Ishikawa (cell line): ENCODE measurements around the gene B4GALNT3.

Source experiments
- CEBPB ChIP-seq: IDR thresholded peaks from 2 replicates; pipeline ENCODE4 v1.6.1; 2012
- CREB1 ChIP-seq: IDR thresholded peaks from 2 replicates; pipeline ENCODE4 v1.6.1; 2012; ENCODE audit warnings: low read depth
- EGR1 ChIP-seq: IDR thresholded peaks from 2 replicates; pipeline ENCODE4 v1.6.1; 2012
- EP300 ChIP-seq: IDR thresholded peaks from 2 replicates; pipeline ENCODE4 v1.6.1; 2012; ENCODE audit warnings: borderline replicate concordance
- FOXM1 ChIP-seq: IDR thresholded peaks from 2 replicates; pipeline ENCODE4 v1.6.1; 2012; ENCODE audit warnings: low read depth, borderline replicate concordance
- MAX ChIP-seq: IDR thresholded peaks from 2 replicates; pipeline ENCODE4 v1.6.1; 2012
- NFIC ChIP-seq: IDR thresholded peaks from 2 replicates; pipeline ENCODE4 v1.6.1; 2012
- RAD21 ChIP-seq: IDR thresholded peaks from 2 replicates; pipeline ENCODE4 v1.6.1; 2012; ENCODE audit warnings: low read depth
- REST ChIP-seq: IDR thresholded peaks from 2 replicates; pipeline ENCODE4 v1.6.1; 2012; ENCODE audit warnings: low read depth, mild to moderate bottlenecking
- TAF1 ChIP-seq: IDR thresholded peaks from 2 replicates; pipeline ENCODE4 v1.6.1; 2012; ENCODE audit warnings: low read depth, mild to moderate bottlenecking
- TCF12 ChIP-seq: IDR thresholded peaks from 2 replicates; pipeline ENCODE4 v1.6.1; 2012; ENCODE audit warnings: low read depth
- TEAD4 ChIP-seq: IDR thresholded peaks from 2 replicates; pipeline ENCODE4 v1.6.1; 2012
- USF1 ChIP-seq: IDR thresholded peaks from 2 replicates; pipeline ENCODE4 v1.6.1; 2012
- YY1 ChIP-seq: IDR thresholded peaks from 2 replicates; pipeline ENCODE4 v1.6.1; 2012; ENCODE audit warnings: low read depth
- ZBTB7A ChIP-seq: IDR thresholded peaks from 2 replicates; pipeline ENCODE4 v1.6.1; 2012; ENCODE audit warnings: low read depth

Gene B4GALNT3

GRCh38 chr12:572532-572899 lies 112.8 kb downstream of the B4GALNT3 start:
- TF ChIP-seq TAF1: no peak
- TF ChIP-seq EGR1: no peak
- TF ChIP-seq EP300: no peak
- TF ChIP-seq CEBPB: no peak
- TF ChIP-seq TEAD4: no peak
- no peak for TF ChIP-seq NFIC
- no peak for TF ChIP-seq CREB1
- no peak for TF ChIP-seq YY1
- no peak for TF ChIP-seq RAD21
- TF ChIP-seq FOXM1: no peak
- no peak for TF ChIP-seq MAX
- TF ChIP-seq USF1: no peak
- TF ChIP-seq TCF12: no peak
- no peak for TF ChIP-seq ZBTB7A

- TF ChIP-seq EP300: no peak
- TF ChIP-seq FOXM1: no peak
- no peak for TF ChIP-seq NFIC
- TF ChIP-seq TAF1: no peak
- TF ChIP-seq RAD21: no peak
- TF ChIP-seq CEBPB: no peak
- TF ChIP-seq YY1: no peak
- no peak for TF ChIP-seq ZBTB7A
Observed at GRCh38 chr12:573232-573631, 113.5 kb downstream of the B4GALNT3 start.

GRCh38 chr12:574475-575128 lies 114.9 kb downstream of the B4GALNT3 start:
- no peak for TF ChIP-seq TAF1
- no peak for TF ChIP-seq TCF12
- TF ChIP-seq TEAD4: no peak
- TF ChIP-seq MAX: no peak

GRCh38 chr12:575129-575502 lies 115.4 kb downstream of the B4GALNT3 start:
- TF ChIP-seq YY1 (no peak), NFIC (no peak)

GRCh38 chr12:575948-576614 lies 116.3 kb downstream of the B4GALNT3 start:
- no peak for TF ChIP-seq REST
- TF ChIP-seq FOXM1: no peak
- no peak for TF ChIP-seq NFIC
- 0 out of 2 replicates have a peak, but pooled peaks have one; percentile 33 for TF ChIP-seq EP300
- peak; percentile 99 for TF ChIP-seq MAX
- TF ChIP-seq CEBPB: no peak
- peak; percentile 88 for TF ChIP-seq RAD21
- TF ChIP-seq TAF1: peak; percentile 55; the same call in 1 of the 2 replicates
- TF ChIP-seq USF1: peak; percentile 95
- TF ChIP-seq CREB1: no peak
- no peak for TF ChIP-seq EGR1
- no peak; the same call in none of the 2 replicates for TF ChIP-seq TCF12
- no peak for TF ChIP-seq TEAD4
- peak; percentile 36; the same call in 1 of the 2 replicates for TF ChIP-seq YY1
- no peak for TF ChIP-seq ZBTB7A

- TF ChIP-seq EP300: no peak
- TF ChIP-seq FOXM1: no peak
- no peak for TF ChIP-seq YY1
- TF ChIP-seq TCF12: no peak
Observed at GRCh38 chr12:576615-577110, 116.9 kb downstream of the B4GALNT3 start.

GRCh38 chr12:578748-579419 lies 119.1 kb downstream of the B4GALNT3 start:
- TF ChIP-seq ZBTB7A (no peak), USF1 (no peak), NFIC (no peak), FOXM1 (no peak), EP300 (no peak), CEBPB (no peak), TAF1 (no peak), EGR1 (no peak), RAD21 (no peak), TEAD4 (no peak), REST (no peak), YY1 (no peak), MAX (no peak), TCF12 (no peak), CREB1 (no peak)
